HG03060 (cell line): ENCODE results near the gene PPM1L.
A peak's percentile ranks its signal among the peaks of the same experiment; 100 is the strongest.

ENCODE experiments used
- ATAC-seq: cut with Tn5 transposase; IDR thresholded peaks from one replicate; pipeline ENCODE4 v1.9.1; 2021; ENCODE audit warnings: low read depth, moderate number of reproducible peaks; ENCODE audit not compliant: unreplicated experiment

Gene PPM1L

DNA sequence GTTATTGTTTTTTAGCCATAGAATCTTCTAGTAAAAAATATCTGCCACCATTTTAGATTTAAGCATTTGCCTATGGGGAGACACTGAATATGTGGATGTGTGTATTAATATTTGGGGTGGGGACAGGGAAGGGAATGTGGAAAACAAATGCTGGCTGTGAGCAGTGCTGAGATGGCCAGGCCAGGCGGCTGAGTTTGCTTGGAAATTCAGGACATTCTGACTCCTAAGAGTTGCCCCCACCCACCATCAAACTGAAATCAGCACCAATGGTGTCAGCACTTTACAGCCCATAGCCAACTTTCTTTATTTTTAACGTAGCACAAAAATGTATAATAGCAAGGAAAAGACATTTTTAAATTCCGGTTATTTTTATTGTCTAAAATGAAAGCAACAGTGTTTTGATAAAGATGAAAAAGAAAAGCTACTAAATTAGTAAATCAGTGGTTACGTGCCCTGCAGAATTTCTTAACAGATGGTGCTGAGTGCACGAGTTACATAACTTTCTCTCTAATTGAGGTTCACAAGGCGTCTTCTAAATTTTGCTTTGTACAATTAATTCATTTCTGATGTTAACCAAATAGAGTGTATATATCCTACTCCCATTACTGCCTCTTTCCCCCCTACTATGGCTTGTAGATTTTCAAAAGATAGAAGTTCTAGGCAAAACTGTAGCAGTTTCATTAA lies 315.1 kb downstream of the PPM1L start:
- ATAC-seq: no peak

DNA sequence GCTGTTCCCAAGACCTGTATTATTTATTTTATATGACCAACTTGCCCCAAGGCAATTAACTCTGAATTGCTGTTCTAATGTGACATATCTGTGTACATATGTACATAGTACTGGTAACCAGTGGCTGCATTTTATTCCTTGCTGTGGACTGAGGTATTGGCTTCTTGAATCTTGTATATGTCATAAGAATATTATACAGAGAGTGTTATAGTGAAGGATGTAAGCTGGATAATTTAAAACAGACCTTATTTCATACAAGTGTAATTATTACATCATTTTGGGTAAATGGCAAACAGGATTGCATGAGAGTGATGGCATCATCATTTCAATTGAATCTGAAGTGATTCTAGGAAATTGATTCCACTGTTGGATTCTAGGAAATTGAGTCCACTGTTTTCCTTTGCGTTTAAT lies 316.2 kb downstream of the PPM1L start:
- no peak for ATAC-seq

DNA sequence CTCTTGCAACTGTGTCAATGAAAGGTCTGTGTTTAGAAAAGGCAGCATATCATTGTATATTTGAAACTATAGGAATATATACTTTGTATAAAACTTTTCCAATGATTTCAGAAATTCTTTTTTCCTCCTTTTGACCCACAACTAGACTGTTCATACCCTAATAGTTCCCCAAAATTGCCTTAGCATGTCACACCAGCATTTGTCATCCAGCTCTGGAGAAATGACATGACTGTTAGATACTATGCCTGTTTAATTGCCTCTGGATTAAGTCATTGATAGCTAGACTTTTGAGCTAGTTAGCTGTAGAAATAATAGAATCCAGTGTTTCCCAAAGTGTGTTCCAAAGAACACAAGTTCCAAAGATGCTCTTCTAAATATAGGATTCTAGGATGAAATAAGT lies 316.7 kb downstream of the PPM1L start:
- no peak for ATAC-seq

DNA sequence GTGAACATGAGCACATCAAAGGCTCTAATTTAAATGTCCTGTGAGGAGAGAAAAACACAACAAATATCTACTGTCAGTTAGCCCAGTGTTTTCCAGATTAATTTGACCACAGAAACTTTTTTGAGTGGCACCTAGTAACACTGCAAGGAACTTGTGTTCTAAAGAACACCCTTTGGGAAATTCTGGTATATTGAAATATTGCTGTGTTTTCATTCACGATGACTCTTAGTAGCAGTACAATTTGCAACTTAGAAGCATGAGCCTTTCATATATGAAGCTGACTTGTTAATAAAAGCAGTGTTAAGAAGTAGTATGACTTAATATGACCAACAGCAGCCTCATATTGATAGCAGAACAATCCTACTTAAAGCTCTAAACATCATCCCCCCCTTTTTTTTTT lies 317.1 kb downstream of the PPM1L start:
- ATAC-seq: no peak

DNA sequence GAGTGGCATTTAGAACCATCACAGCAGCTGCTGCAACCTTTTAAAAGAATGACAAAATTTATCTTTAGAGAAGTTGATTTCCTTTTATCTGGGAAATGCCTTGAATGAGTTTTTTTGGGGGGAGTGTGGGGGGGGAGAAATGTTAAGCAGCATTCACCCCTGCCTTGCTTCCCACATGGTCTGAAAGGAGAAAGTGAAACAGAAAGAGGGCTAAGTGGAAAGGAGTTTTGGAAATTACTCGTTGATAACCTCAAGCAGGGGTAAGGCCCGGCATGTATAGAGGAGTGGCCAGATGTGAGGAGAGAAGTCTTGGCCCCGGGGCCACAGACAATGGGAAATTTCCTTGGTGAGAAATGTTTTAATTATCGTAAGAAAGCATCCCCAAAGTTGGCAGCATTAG lies 325.6 kb downstream of the PPM1L start:
- ATAC-seq: peak; percentile 71

DNA sequence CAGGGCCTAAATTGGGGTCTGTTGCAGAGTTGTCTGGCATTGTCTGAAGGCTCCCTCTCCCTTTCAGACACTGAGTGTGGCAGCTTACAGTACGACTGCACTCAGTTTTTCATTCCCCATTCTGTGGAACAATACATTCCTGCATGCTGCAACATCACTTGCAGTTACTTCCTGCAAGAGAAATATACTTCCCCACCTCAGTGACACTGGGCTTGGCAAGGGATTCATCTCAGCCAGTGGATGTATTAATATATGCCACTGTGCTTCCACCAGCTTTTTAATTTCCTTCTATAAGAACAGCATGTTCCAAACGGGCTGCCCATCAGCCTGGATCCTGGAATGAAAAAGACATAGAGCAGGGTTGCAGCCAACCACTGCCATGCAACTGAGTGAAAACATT lies 326.0 kb downstream of the PPM1L start:
- ATAC-seq: no peak

DNA sequence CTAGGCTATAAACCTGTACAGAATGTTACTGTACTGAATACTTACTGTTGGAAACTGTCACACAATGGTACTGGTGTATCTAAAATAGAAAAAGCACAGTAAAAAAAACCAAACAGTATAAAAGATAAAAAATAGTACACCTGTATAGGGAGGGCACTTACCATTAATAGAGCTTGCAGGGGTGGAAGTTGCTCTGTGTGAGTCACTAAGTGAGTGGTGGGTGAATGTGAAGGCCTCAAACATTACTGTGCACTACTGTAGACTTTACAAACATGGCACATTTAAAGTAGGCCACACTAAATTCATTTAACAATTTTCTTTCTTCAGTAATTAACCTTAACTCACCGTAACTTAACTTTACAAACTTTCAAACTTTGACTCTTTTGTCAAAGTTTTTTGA lies 327.1 kb downstream of the PPM1L start:
- no peak for ATAC-seq

DNA sequence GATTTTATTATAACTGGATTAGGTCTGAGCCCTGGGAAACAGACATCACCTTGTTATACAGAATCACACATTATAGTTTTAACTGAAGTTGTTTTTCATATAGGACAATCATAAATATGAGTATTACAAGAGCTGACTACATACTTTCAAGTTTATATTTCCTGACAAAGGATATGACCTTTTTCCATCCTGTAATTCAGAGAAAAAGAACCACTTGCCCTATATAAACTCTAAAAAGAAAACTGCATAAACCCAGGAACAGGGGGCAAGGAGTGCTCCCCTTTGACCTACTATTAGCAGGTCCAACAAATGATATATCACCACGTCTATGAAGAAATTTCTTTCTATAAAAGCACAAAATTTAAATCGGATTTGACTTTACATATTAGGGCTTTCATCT lies 328.2 kb downstream of the PPM1L start:
- ATAC-seq: no peak

DNA sequence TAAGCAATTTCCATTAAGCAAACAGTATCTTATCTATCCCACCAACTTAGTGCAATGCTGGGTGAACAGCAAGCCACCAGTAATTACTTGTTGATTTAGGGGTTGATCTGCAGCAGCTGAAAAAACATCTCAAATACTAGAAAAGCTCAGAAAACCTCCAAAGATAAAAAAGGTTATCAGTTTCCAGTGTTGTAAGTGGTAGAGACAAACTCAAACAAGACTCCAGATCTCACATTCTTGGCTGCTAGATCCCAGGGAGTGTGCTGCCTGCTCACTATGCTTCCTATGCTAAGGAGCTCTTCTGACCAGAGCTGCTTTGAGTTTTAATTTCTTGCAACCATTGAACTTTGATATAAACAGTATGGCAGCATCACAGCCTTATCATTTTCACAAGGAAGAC lies 337.9 kb downstream of the PPM1L start:
- ATAC-seq: no peak

DNA sequence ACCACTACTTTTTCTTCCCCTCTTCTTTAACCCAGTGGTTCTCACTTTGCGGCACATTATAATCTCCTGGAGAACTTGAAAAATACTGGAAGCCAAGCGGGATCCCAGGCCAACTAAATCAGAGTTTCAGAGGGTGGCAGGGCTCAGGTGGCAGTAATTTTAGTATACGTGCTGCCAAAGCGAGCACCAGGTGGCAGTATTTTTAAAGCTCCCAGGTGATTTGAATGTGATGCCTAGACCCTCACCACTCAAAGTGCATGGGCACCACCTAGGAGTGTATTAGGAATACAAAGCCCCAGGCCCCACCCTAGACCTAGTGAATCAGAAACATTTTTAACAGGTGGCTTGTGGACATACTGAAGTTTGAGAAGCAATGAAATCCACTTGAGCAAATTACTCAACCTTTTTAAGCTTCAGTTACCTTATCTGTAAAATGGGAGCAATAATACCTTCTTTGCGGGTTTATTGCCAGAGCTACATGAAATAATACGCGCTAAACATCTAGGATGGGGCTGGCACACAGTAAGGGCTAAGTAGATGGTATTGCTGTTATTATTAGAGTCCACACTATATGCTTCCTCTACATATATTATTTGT lies 340.8 kb downstream of the PPM1L start:
- ATAC-seq: no peak

DNA sequence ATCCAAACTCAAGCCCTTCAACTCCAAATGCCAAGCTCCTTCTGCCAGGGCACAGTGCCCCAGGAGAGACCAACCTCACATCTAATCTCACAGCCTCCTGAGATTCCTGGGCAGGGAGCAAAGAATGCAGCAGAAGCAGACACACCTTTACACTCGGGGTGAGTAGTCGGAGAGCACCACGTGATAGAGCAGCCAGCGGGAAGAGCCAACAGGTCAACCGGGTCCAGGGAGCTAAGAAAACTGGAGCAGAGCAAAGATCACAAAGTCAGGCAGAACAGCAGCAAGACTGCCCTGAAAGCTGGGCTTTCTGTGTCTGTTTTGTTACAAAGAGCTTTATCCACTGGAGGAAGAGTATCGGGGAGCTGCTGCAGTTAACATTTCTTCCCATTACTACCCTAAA lies 345.0 kb downstream of the PPM1L start:
- no peak for ATAC-seq

DNA sequence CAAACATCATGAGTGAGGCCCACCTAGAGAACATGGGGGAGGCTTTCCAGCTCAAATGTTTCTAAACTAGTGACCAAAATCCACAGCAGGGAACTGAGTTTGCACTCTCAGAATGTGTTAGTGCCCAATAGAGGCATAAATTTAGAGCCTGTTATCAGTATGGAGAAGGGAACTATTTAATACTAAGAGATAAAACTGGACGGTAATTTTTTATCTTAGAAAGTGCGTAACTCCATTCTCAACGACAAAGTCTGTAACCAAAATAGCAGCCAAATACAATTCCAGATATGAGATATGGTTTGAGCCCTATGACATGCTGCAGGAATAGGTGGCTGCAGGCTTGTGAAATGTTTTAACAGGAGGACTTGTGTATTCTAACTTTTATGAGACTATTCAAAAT lies 345.6 kb downstream of the PPM1L start:
- no peak for ATAC-seq

DNA sequence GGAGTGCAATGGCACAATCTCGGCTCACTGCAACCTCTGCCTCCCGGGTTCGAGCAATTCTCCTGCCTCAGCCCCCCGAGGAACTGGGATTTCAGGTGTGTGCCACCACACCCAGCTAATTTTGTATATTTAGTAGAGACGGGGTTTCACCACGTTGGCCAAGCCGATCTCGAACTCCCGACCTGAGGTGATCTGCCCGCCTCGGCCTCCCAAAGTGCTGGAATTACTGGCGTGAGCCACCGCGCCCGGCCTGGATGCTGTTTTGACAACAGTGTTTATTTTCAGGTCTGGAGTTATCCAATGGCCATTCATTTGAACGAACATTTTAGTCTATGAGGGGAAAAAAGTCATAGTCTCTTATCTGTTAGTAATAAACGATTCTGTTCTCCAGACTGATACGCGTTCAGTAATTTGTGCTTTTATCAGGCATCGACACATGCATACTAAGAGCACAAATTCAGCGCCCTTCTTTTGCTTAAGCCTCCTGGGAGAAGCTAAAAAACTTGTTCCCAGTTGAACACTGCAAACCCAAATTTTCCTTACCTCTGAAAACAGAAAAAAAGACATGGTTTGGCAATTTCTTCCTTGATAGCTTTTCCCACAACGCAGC lies 347.9 kb downstream of the PPM1L start:
- ATAC-seq: no peak

DNA sequence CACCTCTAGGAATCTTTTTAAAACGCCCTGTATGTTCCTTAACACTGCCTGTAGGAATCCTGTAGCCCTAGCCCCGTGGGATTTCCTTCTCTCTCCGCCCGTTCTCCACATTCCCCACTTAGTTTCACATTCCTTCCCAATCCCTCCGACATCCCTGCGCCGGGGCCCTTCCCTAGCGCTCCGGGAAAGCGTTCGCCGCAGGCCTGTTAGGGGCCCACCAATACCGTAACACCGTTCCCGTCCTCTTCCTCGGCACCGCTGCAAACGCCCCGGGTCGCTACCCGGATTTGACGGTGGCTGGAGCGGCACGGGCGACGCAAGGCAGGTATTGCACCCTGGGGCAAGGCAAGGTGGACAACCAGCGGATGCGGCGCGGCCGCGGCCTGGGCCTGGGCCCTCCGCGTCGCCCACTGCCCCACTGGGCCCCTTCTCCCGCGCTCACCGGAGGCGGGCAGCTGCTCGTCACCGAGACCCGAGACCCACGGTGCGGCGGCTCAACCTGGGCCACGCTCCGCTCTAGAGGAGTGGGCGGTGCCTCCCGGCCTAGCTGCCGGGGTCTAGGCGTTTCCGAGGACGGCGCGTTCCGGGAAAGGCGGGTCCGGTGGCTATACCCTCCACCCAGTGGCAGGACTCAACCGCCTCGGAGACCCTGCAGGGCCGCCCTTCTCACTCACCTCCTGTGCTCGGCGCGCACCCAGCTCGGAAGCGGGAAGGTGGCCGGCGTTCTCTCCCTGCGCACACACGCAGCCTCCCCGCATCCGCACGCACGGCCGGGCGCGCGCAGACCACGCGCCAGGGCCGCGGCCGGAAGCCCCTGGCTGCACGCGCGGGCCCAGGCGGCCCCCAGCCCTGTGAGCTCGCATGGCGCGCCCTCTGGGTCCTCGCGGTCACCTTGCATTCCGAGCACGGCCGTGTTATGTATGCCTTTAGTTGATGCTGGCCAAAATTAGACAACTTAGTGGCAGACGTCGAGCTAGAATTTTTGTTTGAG lies 348.8 kb downstream of the PPM1L start, which contains the start of gene B3GALNT1:
Gene B3GALNT1, minus strand, starts transcription at position 789 of the 991 bp plus-strand sequence. CDS start 18,595 bp downstream, outside the sequence.
- ATAC-seq: peak; percentile 51

DNA sequence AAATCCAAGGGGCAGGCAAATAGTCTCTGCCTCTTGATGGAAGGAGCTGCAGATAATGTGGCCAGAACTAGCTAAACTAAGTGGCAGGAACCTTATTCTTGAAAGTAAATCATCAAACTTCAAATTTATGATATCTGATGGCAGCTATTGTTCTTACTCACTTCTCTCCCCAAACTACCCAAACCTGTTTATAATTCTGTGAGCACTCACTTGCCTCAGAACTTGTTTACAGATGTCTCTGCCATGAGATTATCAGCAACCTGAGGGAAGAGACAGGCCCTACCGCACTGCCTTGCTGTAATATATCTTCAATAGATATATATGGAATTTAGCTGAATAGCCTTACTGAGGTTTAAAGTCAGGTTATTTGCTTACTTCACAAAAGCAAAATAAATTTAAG lies 351.3 kb downstream of the PPM1L start:
- no peak for ATAC-seq

DNA sequence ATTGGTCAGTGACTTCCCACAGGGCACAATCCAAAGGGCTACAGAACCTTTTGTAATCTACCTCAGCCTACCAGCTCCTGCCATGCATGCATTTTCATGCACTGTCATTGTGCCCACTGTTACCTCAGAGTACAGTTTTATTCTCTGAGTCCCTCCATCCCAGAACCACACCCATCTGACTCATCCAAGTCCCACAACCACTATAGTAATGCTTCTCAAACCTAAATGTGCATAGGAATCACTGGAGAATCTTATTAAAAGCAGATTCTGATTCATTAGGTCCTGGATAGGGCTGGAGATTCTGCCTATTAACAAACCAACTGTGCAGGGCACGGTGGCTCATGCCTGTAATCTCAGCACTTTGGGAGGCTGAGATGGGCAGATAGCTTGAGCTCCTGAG lies 352.8 kb downstream of the PPM1L start:
- ATAC-seq: no peak

DNA sequence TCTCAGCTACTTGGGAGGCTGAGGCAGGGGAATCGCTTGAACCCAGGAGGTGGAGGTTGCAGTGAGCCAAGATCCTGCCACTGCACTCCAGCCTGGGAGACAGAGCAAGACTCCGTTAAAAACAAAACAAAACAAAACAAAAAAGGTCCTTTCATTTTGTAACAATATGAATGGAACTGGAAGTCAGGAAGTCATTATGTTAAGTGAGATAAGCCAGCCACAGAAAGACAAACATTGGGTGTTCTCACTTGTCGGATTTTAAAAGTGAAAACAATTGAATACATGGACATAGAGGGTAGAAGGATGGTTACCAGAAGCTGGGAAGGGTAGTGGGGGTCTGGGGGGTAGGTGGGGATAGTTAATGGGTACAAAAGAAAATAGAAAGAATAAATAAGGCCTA lies 361.6 kb downstream of the PPM1L start:
- no peak for ATAC-seq

DNA sequence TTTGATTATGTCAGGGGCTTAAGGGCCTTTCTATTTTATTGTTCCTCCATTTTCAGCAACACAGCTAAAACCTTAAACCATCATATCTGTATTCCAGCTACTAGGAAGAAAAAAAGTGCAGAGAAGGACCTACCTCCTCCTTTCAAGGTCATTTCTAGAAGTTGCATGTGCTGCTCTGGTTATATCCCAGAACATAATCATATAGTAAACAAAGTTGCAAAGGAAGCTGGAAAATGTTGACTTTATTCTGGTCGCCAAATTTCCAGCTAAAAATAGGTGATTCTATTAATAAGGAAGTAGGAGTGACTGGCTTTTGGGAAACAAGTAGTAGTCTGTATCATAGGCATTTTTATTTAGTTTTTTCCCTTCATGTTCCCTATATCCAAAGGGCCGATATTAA lies 370.5 kb downstream of the PPM1L start:
- ATAC-seq: no peak
